CD14-positive monocyte (primary cell): ENCODE measurements around the gene SHROOM1. TPM values are rescaled to one million over a fixed set of nuclear protein-coding genes. Genes with fewer than 3 reads are reported as not detected.

Experiments used
- DNase-seq, 3 donors: peaks; one replicate each; pipeline ENCODE4 v3.0.0-alpha.2; 2011 to 2022
- H2AFZ ChIP-seq: 2 replicates; pipeline ENCODE4 v1.6.0; 2012; ENCODE audit warnings: mild to moderate bottlenecking, low read depth, low read length, inconsistent platforms; ENCODE audit not compliant: insufficient read depth, poor library complexity, severe bottlenecking
- H3K27ac ChIP-seq, 2 donors: 1 replicate in 1 of 2; 2 replicates in 1 of 2; pipeline ENCODE4 v1.5.1; 2012 to 2013; ENCODE audit warnings: low read length in 2 of 2, control low read depth in 1 of 2, inconsistent platforms in 1 of 2, low read depth in 1 of 2, mild to moderate bottlenecking in 1 of 2
- H3K27me3 ChIP-seq, 2 donors: one replicate each; pipeline versions ENCODE4 v1.6.0 to v1.6.1; 2011 to 2013; ENCODE audit warnings: low read length in 2 of 2; ENCODE audit not compliant: control insufficient read depth in 2 of 2, insufficient read depth in 2 of 2
- H3K36me3 ChIP-seq, 2 donors: replicated peaks in 1 of 2; 1 replicate in 1 of 2; 2 replicates in 1 of 2; pipeline versions ENCODE4 v1.5.1 to v1.6.1; 2012 to 2013; ENCODE audit warnings: low read length in 2 of 2, control low read depth in 1 of 2, inconsistent platforms in 1 of 2, mild to moderate bottlenecking in 1 of 2; ENCODE audit not compliant: insufficient read depth in 2 of 2, control insufficient read depth in 1 of 2
- H3K4me1 ChIP-seq, 2 donors: 1 replicate in 1 of 2; 2 replicates in 1 of 2; pipeline versions ENCODE4 v1.5.1 to v1.6.1; 2012 to 2013; ENCODE audit warnings: low read length in 2 of 2, control low read depth in 1 of 2, inconsistent platforms in 1 of 2, mild to moderate bottlenecking in 1 of 2, moderate library complexity in 1 of 2; ENCODE audit not compliant: insufficient read depth in 2 of 2, control insufficient read depth in 1 of 2
- H3K4me2 ChIP-seq: replicated peaks from 2 replicates; pipeline ENCODE3; 2012; ENCODE audit warnings: low read length, moderate library complexity, mild to moderate bottlenecking; ENCODE audit not compliant: poor library complexity, severe bottlenecking; ENCODE audit errors: extremely low read depth
- H3K4me3 ChIP-seq, 3 experiments: fragments of 200-600 bp in 1 of 3; sonication (generic) in 1 of 3; replicated peaks in 1 of 3; 1 replicate in 2 of 3; 2 replicates in 1 of 3; pipeline ENCODE4 v1.5.1; 2011 to 2013; ENCODE audit warnings: low read length in 3 of 3, mild to moderate bottlenecking in 3 of 3, control low read depth in 2 of 3, low read depth in 2 of 3, inconsistent platforms in 1 of 3, moderate library complexity in 1 of 3
- H3K79me2 ChIP-seq: 2 replicates; pipeline ENCODE4 v1.6.0; 2012; ENCODE audit warnings: mild to moderate bottlenecking, control low read depth, inconsistent platforms, low read length, moderate library complexity; ENCODE audit not compliant: insufficient read depth
- H3K9ac ChIP-seq: 2 replicates; pipeline ENCODE4 v1.6.0; 2017; ENCODE audit warnings: low read length, mild to moderate bottlenecking; ENCODE audit not compliant: insufficient read depth, poor library complexity, severe bottlenecking
- H3K9me3 ChIP-seq, 2 donors: replicated peaks in 1 of 2; 1 replicate in 1 of 2; 2 replicates in 1 of 2; pipeline versions ENCODE4 v1.5.1 to v1.6.1; 2012 to 2013; ENCODE audit warnings: low read length in 2 of 2, control low read depth in 1 of 2; ENCODE audit not compliant: control insufficient read depth in 1 of 2, insufficient read depth in 1 of 2
- H4K20me1 ChIP-seq: 2 replicates; pipeline ENCODE4 v1.6.0; 2012; ENCODE audit warnings: mild to moderate bottlenecking, low read length, control low read depth, moderate library complexity; ENCODE audit not compliant: insufficient read depth
- H3K27ac Mint-ChIP-seq, 7 donors: one replicate each; pipeline ENCODE4 v1.8.0; 2020; ENCODE audit warnings: mild to moderate bottlenecking in 7 of 7, mixed read lengths in 7 of 7, moderate library complexity in 6 of 7, inconsistent platforms in 2 of 7
- H3K27me3 Mint-ChIP-seq, 3 donors: one replicate each; pipeline ENCODE4 v1.8.0; 2021 to 2022; ENCODE audit warnings: low read depth in 3 of 3, mild to moderate bottlenecking in 3 of 3, mixed read lengths in 3 of 3, moderate library complexity in 3 of 3, inconsistent platforms in 1 of 3
- H3K36me3 Mint-ChIP-seq, 2 donors: one replicate each; pipeline ENCODE4 v1.8.0; 2020; ENCODE audit warnings: mixed read lengths in 2 of 2, inconsistent platforms in 1 of 2, mild to moderate bottlenecking in 1 of 2
- H3K4me1 Mint-ChIP-seq: one replicate; pipeline ENCODE4 v1.8.0; 2020; ENCODE audit warnings: mild to moderate bottlenecking, mixed read lengths
- H3K4me3 Mint-ChIP-seq, 2 donors: one replicate each; pipeline ENCODE4 v1.8.0; 2020; ENCODE audit warnings: mild to moderate bottlenecking in 2 of 2, mixed read lengths in 2 of 2, moderate library complexity in 1 of 2
- H3K9me3 Mint-ChIP-seq, 7 donors: one replicate each; pipeline ENCODE4 v1.8.0; 2020 to 2022; ENCODE audit warnings: mixed read lengths in 7 of 7, mild to moderate bottlenecking in 6 of 7, moderate library complexity in 6 of 7, inconsistent platforms in 2 of 7
- WGBS: methylation state at CpG from one replicate; pipeline ENCODE4 v1.1.5; 2013; ENCODE audit warnings: missing lambda C conversion rate; ENCODE audit not compliant: insufficient coverage; 5-methylcytosine and 5-hydroxymethylcytosine counted together
- intact Hi-C, 2 donors: fragments of 100-400 bp; cut with micrococcal nuclease; formaldehyde crosslinking; loops; one replicate each; pipeline versions ENCODE4 v1.15.0 to v1.15.1; 2023
- polyA plus RNA-seq, 3 donors: library from polyadenylated mRNA; depleted of rRNA in 1 of 3; unstranded in 2 of 3; stranded (reverse) in 1 of 3; fragments of 300-500 nt in 2 of 3; fragments of >200 nt in 1 of 3; fragmentation: Illumina TruSeq in 2 of 3; gene quantifications; 1 replicate in 2 of 3; 2 replicates in 1 of 3; pipeline ENCODE4 v1.2.3, GENCODE V29; 2012 to 2021
- TF ChIP-seq, protein P1 (sequence below): fragments of 200-600 bp; IDR thresholded peaks from one replicate; pipeline ENCODE4 v1.8.0; 2022; ENCODE audit warnings: antibody characterized with exemption, mild to moderate bottlenecking

Gene SHROOM1
- polyA plus RNA-seq, 3 donors: 6.4 to 27.0 (median 16.1) TPM

DNA sequence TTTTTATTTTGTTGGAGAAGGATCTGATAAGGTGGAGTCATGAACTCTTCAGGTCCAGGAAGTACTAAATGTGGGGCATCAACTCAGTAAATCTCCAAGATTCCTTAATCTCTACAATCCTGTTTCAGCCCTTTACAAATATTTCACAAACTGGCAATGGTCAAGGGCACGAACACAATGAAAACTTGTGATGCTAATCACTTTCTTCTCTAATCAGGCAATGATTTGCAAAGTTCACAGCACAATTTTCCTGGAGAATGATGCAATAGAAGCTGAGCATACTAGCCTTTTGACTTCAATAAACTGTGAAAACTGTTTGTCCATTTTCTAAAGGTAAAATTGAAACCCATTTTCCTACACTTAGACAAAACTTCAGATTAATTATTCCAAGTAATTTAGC, 18.9 kb upstream of the SHROOM1 start:
- WGBS: 67% methylated on average over 1 of the region's 1 CpG
- H3K4me1 Mint-ChIP-seq: no peaks in the 10 kb centered on the region
- no peak overlapping the region for H3K27ac ChIP-seq
- no peak overlapping the region for H3K27ac Mint-ChIP-seq
- H3K27me3 Mint-ChIP-seq: peaks cover 2 to 4% (median 3%) of the 10 kb centered on the region in 3 donors
- intact Hi-C loops: no loop called here
- no peaks in the 10 kb centered on the region for H3K27me3 ChIP-seq
- no peak for DNase-seq
- H3K9ac ChIP-seq: no peak overlapping the region
- H3K4me1 ChIP-seq: no peaks in the 10 kb centered on the region
- no peaks in the 10 kb centered on the region for H4K20me1 ChIP-seq
- no peak overlapping the region for H3K4me2 ChIP-seq
- no peaks in the 10 kb centered on the region for H3K36me3 Mint-ChIP-seq
- H2AFZ ChIP-seq: no peak overlapping the region
- H3K36me3 ChIP-seq: no peaks in the 10 kb centered on the region
- no peaks in the 10 kb centered on the region for H3K79me2 ChIP-seq
- H3K4me3 ChIP-seq: no peak overlapping the region
- H3K4me3 Mint-ChIP-seq: no peak overlapping the region
- TF ChIP-seq, protein P1, sequence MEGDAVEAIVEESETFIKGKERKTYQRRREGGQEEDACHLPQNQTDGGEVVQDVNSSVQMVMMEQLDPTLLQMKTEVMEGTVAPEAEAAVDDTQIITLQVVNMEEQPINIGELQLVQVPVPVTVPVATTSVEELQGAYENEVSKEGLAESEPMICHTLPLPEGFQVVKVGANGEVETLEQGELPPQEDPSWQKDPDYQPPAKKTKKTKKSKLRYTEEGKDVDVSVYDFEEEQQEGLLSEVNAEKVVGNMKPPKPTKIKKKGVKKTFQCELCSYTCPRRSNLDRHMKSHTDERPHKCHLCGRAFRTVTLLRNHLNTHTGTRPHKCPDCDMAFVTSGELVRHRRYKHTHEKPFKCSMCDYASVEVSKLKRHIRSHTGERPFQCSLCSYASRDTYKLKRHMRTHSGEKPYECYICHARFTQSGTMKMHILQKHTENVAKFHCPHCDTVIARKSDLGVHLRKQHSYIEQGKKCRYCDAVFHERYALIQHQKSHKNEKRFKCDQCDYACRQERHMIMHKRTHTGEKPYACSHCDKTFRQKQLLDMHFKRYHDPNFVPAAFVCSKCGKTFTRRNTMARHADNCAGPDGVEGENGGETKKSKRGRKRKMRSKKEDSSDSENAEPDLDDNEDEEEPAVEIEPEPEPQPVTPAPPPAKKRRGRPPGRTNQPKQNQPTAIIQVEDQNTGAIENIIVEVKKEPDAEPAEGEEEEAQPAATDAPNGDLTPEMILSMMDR: no peak
- no peaks in the 10 kb centered on the region for H3K9me3 Mint-ChIP-seq
- no peaks in the 10 kb centered on the region for H3K9me3 ChIP-seq

DNA sequence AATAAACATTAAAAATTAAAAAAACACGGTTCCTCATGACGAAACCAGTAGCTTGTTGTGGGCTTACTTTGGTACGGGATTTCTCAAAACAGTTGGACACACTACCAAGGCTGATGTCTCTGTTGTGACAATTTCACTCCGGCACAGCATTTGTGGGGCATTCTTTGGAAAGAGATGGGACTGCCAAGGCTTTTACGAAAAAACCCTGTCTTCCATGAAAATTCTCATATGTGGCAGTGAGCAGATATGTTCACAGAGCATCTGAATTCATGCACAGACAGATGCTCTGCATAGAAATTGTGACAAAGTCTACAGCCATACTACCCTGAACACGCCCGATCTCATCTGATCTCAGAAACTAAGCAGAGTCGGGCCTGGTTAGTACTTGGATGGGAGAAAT, 17.8 kb upstream of the SHROOM1 start:
- Histone ChIP-seq H3K4me2 (no peak overlapping the region), H3K4me3 (no peak overlapping the region), H3K9me3 (no peaks in the 10 kb centered on the region), H3K27me3 (no peaks in the 10 kb centered on the region), H2AFZ (no peak overlapping the region), H4K20me1 (no peaks in the 10 kb centered on the region), H3K79me2 (no peaks in the 10 kb centered on the region), H3K36me3 (no peaks in the 10 kb centered on the region), H3K9ac (no peak overlapping the region), H3K4me1 (no peaks in the 10 kb centered on the region), H3K27ac (no peak overlapping the region)
- Mint-ChIP-seq H3K9me3 (no peaks in the 10 kb centered on the region), H3K27me3 (peaks cover 2 to 4% (median 3%) of the 10 kb centered on the region in 3 donors), H3K27ac (no peak overlapping the region), H3K36me3 (no peaks in the 10 kb centered on the region), H3K4me3 (no peak overlapping the region), H3K4me1 (no peaks in the 10 kb centered on the region)
- 100% methylated on average over 2 of the region's 8 CpGs for WGBS
- no peak for DNase-seq
- intact Hi-C loops: no loop called here
- TF ChIP-seq, protein P1: no peak
